ENCODE results near the gene SNTB2.

SNTB2 gene

DNA sequence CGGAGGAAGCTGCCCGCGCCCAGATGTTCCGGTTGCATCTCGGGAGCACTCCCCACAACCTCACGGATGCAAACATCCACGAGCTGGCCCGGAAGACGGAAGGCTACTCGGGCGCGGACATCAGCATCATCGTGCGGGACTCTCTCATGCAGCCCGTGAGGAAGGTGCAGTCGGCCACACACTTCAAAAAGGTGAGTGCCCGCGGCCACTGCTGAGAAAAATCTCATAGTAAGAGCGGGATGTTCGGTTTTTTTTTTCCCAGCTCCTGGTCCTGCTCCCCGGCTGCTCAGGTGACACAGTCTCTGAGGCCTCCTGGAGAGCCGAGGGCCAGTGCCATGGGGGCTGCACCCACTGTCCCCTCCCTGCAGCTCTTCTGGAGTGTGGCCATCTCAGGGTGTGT lies 134.1 kb downstream of the SNTB2 start:
- DNase-seq, result no peak

DNA sequence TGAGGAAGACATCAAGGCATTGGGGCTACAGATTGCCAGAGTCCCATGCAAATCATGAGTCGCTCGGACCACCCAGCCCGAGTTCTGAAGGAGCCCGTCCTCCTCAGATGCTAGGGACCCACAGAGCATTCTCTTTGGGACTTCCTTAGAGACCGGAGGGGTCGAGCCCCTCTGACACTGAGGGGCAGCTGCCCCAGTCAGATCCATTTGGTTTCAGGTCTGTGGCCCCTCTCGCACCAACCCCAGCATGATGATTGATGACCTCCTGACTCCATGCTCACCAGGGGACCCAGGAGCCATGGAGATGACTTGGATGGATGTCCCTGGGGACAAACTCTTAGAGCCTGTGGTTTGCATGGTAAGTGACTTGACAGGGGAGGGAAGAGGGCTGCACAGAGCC lies 135.4 kb downstream of the SNTB2 start:
- no peak for DNase-seq

DNA sequence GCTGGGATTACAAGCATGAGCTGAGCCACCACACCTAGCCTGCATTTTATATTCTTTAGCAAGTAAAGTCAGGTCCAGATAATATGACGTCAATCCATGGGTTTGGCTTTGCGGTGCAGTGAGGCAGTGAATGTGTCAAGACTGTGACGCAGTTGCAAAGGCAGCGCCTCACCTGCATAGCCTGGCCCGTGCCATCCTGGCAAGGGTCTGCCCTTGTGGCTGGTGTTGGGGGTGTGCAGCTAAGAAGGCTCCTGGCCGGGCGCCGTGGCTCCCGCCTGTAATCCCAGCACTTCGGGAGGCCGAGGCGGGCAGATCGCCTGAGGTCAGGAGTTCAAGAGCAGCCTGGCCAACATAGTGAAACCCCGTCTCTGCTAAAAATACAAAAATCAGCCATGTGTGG lies 136.5 kb downstream of the SNTB2 start:
- no peak for DNase-seq

DNA sequence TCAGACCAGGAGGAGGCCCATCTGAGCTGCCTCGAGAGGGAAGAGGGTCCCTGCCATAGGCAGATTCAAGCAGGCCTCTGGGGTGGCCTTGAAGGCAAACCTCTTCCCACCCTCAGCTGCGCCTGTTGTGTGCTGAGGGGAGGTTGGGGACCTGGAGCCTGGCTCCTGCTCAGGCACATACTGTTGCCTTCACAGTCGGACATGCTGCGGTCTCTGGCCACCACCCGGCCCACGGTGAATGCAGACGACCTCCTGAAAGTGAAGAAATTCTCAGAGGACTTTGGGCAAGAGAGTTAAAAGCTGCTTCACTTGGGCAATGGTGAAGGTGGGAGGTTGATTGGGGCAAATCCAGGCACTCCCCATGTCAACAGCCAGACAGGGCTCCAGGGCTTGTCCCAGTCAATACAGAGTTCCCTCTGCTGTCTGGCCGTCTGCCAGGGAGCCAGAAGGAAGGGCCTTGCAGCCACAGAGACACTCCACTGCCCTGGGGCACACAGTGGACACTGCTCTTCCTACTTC lies 137.1 kb downstream of the SNTB2 start:
- no peak for DNase-seq

DNA sequence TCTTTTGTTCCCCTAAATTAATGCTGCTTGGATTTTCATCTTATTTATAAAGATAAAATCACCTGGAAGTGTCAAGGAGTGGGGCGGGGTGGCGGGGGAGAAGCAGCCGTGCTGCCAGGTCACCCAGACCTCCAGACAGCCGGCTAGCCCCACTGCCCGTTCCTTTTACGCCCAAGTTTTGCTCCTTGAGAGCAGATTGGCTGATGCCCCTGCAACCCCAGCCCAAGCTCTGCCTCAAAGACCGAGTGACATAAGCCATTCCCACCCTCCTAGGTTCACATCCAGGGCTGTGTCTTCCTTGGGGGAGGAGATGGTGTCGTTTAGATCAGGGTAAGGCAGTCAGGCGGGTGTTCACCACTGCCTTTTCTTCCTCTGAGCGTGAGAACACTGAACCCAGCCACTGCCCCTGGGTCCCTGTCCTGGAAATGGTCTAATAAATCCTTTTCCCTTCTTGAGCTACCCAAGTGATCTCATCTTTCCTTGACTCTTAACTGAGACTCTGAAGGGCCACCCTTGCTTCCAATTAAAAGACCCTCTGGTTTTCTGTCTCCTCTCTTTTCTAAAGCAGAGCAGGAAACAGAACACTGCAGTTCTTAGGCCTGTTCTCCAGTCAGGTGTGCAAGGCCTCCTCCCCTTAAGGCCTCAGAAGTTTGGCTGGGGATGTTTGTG lies 137.8 kb downstream of the SNTB2 start:
- no peak for DNase-seq

DNA sequence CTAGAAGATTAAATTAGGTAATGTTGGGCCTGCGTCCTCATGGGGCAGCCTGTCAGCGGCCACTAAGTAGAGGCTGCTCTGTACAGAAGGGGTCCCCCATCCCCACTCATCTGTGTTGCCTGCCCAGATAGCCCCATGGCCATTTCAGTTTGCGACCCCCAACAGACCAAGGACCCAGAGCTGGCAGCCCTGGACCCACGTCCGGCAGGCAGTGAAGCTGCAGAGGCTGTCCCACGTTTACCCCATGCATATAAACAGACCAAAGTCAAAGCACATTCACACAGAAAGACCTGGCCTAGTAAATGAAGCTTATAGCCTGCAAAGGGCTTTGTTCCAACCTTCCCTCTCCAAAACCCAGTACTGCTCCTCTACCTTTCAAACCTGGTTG lies 138.8 kb downstream of the SNTB2 start:
- DNase-seq, result no peak

DNA sequence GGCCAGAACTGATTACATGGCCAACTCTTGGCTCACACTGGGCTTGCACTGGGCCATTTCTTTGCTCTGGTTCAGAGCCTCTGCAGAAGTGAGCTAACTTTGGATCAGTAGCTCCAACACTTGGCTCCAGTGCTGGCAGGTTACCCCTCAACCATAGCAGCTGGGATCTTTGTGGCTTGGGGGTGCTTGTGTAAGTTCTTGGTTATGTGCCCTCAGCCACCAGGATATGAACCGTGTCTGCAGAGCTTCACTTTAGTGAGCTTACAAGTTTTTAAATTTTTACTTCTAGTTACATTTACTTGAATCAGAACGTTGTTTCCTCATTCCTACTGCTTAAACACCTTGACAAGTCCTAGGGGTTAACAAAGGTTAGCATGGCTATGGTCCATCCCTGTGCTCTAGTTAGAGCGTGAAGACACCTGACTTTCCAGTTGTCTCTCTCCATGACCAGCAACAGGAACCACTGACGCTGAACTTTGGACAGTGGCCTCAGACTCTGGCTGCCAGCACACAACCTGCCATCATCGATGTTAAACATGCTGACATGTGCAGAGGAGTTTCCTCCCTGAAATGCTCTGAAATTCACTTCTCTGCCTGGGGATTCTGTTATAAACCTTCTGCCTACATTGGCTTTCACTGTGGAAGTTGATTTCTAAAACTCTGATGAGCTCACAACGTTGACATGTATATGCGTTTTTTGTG lies 139.4 kb downstream of the SNTB2 start:
- DNase-seq, result no peak

DNA sequence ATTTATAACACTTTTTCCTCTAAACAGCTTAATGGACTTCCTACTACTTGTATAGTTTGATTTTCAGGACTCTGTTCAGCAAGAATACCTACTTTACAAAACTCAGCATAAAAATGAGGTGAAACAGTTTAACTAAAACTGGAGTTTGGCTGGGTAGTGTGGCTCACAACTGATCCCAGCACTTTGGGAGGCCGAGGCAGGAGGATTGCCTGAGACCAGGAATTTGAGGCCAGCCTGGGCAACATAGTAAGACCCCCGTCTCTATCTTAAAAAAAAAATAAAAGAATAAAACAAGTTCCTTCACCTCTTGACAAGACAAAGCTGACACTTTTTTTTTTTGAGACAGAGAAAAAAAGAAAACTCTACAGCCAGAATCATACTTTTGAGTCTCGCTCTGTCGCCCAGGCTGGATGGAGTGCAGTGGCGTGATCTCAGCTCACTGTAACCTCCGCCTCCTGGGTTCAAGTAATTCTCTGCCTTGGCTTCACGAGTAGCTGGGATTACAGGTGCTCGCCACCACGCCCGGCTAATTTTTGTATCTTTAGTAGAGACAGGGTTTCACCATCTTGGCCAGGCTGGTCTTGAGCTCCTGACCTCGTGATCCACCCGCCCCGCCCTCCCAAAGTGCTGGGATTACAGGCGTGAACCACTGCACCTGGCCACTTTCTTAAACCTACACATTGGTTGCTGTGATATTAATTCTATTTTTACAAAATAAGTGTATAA lies 140.8 kb downstream of the SNTB2 start:
- no peak for DNase-seq

DNA sequence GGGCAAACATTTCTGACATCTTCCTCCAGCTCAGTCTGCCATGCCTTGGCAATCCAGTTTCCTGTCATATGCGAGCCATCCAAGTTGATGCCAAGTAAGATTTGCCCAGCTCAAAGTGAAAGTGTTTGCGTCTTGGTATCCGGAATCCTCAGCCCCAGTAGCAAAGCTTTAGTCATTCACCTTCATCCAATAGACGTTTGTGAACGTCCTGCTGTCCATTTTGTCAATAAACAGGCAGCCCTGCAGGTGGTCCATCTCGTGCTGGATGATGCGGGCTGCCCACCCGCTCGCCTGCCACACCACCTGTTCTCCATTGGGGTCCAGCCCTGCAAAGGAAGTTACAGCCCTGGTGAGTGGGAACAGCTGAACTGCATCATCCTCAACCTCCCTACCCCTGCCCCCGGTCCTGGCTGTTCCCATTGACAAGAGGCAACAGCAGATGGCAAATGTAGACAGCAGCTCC lies 141.9 kb downstream of the SNTB2 start:
- no peak for DNase-seq

DNA sequence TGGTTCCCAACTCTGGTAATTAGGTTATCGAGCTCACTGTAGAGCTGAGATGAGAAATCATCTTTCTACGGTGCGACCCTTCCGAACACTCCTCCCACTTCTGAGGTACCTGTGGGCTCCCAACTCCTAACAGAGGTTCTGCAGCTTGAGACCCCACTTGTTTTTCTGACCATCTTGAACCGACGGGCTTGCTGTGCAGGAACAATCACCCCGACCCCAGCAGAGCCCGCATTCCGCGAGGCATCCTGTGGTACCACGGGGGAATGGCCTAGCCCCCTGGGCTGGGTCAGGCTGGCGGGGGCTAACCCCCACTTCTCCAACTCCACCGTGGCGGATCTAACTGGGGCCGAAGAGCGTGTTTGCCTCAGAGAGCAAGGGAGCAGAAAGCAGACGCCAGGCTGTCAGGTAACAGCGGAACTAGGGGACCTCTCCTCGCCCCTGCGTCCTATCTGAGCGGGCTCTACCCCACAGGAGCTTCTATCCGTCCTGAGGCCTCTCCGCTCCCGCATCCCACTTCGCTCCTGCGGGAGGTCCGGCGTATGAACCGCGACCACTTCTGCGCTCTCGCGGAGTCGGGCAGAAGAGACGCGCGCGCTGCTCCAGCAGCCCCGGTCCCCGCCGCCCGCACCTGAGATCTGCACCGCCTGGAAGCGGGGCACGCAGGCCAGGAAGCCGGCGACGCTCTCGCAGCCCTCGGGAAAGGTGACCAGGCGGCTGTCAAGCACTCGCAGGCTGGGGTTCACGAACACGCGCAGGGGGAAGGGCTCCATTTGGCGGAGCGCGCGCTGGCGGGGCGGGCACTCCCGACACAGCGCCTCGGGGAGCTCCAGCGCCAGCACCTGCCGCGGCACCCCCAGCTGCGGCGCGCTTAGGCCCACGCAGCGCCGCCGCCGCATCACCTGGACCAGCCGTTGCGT lies 142.7 kb downstream of the SNTB2 start:
- no peak for DNase-seq

DNA sequence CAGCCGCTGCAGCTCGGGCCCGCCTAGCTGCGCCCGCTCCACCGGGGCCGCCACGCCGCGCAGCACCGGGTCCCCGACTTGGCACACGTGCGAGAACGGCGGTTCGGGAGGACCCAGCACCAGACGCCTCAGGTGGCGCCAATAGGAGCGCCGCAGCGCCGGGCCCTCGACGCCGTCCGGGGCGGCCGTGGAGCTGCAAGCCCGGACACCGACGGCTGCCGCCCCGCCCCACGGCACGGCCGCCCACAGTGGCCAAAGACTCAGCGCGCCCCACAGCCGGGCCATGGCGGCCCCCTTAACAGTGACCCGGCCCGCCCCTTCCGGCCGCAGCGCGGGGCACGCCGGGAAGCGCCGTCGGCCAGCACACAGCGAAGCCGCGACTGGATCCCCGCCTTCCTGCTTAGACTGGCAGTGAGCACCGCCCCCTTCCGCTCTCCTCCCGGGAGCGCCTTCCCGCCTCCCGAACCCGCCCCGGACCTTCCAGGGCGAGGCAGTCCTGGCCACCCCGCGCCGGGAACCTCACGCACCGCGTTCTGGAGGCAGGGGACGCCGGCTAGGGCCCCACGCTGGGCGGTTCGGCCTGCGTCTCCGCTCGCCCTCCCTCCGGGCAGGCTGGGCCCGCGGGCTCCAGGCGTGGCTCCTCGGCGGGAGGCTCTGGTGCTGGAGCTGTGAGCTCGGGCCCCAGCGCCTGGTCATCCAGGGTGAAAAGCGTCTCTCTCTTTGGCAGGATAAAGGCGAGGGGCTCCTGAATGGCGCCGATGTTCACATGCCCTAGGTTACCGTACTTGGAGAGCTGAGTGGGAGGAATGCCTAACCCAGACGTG lies 143.5 kb downstream of the SNTB2 start, which contains the start of gene PDF:
Gene PDF, minus strand, starts transcription at position 303 of the 824 bp plus-strand sequence. Its CDS starts 18 bp downstream, at position 285.
- DNase-seq, result peak; percentile 87

DNA sequence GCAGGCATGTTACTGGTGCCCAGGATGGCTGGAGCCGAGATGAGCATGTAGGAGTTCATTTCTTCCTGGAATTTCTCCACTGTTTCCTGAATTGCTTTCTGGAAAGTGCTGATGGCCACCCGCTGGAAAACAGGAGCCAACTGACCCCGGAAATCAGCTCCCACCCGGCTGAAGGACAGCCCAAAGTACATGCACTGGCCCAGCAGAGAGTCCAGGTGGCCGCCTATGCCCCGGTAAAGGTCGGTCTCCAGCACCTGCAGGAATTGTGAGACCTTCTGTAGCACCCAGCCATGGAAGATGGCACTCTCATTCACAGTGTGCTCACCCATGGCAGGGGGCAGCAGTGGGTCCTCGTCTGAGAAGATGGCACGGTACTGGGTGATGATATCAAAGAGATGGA lies 147.7 kb downstream of the SNTB2 start:
- DNase-seq, result no peak

DNA sequence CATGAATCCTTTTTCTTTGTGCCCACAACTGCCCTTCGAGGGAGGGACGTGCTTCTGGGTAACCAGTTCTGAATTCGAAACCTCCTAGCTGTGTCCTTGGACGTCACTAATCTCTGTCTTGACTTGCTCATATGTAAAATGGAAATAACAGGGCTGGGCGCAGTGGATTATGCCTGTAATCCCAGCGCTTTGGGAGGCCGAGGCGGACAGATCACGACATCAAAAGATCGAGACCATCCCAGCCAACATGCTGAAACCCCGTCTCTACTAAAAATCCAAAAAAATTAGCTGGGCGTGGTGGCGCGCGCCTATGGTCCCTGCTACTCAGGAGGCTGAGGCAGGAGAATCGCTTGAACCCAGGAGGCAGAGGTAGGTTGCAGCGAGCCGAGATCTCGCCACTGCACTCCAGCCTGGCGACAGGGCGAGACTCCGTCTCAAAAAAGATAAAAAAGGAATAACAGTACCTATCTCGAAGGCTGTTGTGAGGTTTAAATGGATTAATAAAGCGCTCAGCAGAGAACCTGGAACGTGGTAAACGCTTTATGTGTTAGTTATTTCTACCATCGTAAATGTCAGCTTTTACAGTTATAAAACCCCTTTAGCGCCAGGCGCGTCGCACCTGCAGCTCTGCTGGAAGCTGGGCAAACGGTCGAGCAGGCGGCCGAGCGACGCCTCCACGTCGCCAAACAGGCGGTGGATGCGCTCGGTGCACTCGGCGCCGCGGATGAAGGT lies 151.8 kb downstream of the SNTB2 start:
- DNase-seq, result no peak

DNA sequence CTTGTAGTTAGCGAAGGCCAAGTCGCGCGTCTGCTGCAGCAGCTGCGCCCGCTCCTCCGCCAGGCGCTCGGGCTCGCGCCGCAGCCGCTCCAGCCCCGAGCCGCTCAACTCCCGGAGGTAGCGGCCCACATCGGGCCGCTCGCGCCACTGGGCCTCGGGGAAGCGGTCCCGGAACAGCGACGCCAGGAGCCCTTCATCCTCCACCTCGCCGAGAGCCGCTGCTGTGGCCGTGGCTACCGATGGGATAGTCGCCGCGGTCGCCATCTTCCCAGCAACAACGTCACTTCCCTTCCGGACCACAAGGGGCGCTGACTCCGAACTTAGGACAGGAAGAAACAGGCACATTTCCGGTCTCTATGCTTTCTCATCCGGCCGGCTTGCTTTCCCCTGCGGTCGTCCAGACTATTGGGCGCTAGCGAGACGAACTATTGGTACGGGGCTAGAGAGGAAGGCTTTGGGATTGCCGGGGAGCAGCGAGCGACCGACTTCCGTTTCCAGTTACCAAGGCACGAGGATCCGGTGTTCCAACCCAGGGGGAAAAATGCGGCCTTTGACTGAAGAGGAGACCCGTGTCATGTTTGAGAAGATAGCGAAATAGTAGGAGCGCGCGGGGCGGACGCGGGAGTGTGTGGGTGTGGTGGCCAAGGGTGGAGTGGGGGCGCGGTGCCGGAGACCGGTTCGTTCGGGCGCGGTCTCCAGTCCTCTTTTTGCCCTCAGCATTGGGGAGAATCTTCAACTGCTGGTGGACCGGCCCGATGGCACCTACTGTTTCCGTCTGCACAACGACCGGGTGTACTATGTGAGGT lies 152.5 kb downstream of the SNTB2 start, which contains the start of the genes COG8 and NIP7:
Gene COG8, minus strand, starts transcription at position 276 of the 806 bp plus-strand sequence. Its CDS starts 12 bp downstream, at position 264.
Gene NIP7, plus strand, starts transcription at position 484 of the 806 bp plus-strand sequence. Its CDS starts 58 bp downstream, at position 542.
- peak; percentile 98 for DNase-seq

DNA sequence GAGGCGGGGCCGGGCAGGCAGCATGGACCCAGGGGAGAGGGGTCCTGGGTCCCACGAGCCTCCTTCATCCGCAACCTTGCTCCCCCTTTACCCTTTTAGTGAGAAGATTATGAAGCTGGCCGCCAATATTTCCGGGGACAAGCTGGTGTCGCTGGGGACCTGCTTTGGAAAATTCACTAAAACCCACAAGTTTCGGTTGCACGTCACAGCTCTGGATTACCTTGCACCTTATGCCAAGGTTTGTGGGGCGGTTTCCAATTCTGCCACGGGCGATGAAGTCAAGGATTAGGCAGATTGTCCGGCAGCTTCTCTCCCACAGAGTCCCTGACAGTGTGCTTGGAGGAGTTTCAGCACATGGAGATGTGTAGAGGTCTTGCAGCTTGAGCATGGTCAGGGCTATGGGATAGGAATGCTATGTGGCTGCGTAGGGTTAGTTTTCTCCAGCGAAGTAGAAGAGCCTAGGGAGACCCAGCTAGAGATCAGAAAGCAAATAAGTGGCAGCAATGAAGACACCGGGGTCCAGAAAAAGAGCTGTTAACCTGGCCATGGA lies 153.2 kb downstream of the SNTB2 start:
- DNase-seq, result no peak

DNA sequence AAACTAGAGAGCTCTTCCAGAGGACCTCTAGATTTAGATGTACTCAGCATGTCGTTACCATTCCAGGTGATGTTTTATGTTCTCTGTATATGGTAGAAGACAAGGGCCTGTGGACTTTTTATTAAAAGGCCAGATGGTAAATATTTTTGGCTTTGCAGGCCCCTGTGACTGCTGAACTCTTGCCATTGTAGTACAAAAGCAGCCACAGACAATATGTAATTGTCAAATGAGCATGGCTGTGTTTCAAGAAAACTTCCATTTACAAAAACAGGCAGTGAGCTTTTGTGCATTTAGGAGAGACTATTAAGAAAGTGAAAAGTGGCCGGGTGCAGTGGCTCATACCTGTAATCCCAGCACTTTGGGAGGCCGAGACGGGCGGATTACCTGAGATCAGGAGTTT lies 157.2 kb downstream of the SNTB2 start:
- DNase-seq, result no peak

DNA sequence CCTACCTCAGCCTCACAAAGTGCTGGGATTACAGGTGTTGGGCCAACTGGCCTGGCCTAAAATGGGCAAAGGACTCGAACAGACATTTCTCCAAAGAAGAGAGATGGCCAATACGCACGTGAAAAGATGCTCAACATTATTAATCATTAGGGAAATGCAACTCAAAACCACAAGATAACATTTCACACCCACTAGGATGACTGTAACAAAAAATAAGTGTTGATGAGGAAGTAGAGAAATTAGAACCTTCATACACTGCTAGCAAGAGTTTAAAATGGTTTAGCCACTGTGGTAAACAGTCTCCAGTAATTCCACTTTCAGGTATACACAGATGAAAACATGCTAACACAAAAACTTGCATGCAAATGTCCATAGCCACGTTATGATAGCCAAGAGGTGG lies 159.0 kb downstream of the SNTB2 start:
- no peak for DNase-seq

DNA sequence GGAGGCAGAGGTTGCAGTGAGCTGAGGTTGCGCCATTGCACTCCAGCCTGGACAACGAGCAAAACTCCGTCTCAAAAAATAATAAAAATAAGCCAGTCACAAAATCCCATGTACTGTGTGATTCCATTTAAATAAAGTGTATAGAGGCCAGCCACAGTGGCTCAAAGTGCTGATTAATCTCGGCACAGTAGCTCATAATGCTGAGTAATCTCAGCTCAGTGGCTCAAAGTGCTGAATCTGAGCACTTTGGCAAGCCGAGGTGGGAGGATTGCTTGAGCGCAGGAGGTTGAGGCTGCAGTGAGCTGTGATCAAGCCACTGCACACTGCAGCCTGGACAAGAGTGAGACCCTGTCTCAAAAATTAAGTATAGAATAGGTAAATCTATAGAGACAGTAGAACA lies 159.7 kb downstream of the SNTB2 start:
- DNase-seq, result no peak

DNA sequence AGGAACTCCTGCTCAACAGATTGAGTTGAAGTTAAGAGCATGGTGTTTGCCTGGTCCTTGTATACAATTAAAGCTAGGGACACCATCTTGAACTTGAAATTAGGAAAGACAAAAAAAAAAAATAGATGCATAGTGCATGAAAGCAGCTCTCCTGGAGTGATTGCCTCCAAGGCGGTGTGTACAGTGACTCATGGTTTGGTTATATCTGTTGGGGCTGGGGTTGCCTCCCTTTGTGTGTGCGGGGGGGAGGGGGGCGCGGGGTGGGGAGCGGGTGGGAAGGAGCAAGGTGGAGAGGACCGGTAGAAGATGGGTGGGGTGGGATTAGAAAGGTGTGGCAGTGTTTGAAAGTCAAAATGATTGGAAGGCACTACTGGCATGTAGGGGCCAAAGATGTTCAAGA lies 161.3 kb downstream of the SNTB2 start:
- DNase-seq, result no peak

Data from NCI-H2107 (cell line).